B cell (primary cell): ENCODE data around the gene HSPBP1. TPM values are rescaled to one million over a fixed set of nuclear protein-coding genes. Genes with fewer than 3 reads are reported as not detected.

Experiments used
- ATAC-seq: fragments of 200-7000 bp; cut with Tn5 transposase; one replicate; pipeline ENCODE4 v1.10.0; 2021; ENCODE audit warnings: low read depth, mild to moderate bottlenecking, moderate number of reproducible peaks, moderate library complexity
- CTCF ChIA-PET: fragments of 350-600 bp; sonication (Branson Sonifier 250); formaldehyde crosslinking; loops from one replicate; lab custom pipeline; 2021; ENCODE audit warnings: antibody characterized with exemption, inconsistent platforms; lab: Charles Lee
- POLR2A ChIA-PET: fragments of 350-600 bp; sonication (Branson Sonifier 250); formaldehyde crosslinking; loops from one replicate; lab custom pipeline; 2021; ENCODE audit warnings: antibody characterized with exemption; lab: Charles Lee
- DNase-seq: peaks from one replicate; pipeline ENCODE4 v3.0.0; 2013
- H2AFZ ChIP-seq: 2 replicates; pipeline ENCODE4 v1.6.1; 2012; ENCODE audit warnings: mild to moderate bottlenecking, low read depth, low read length; ENCODE audit not compliant: insufficient read depth, poor library complexity, severe bottlenecking
- H3K27ac ChIP-seq, 2 donors: 1 replicate in 1 of 2; 2 replicates in 1 of 2; pipeline ENCODE4 v1.5.1; 2012 to 2013; ENCODE audit warnings: low read length in 2 of 2, mild to moderate bottlenecking in 2 of 2, moderate library complexity in 1 of 2
- H3K27me3 ChIP-seq, 4 experiments: fragments of 200-600 bp in 1 of 4; sonication (generic) in 1 of 4; replicated peaks in 1 of 4; 1 replicate in 2 of 4; 2 replicates in 2 of 4; pipeline versions ENCODE4 v1.6.1 to v1.7.0; 2013 to 2016; ENCODE audit warnings: low read length in 3 of 4, mild to moderate bottlenecking in 2 of 4, mixed read lengths in 1 of 4, moderate library complexity in 1 of 4; ENCODE audit not compliant: insufficient read depth in 4 of 4, control insufficient read depth in 3 of 4; ENCODE audit errors: control extremely low read depth in 1 of 4
- H3K36me3 ChIP-seq, 2 experiments: replicated peaks in 1 of 2; 1 replicate in 1 of 2; 2 replicates in 1 of 2; pipeline versions ENCODE4 v1.6.1 to v1.7.1; 2013; ENCODE audit warnings: low read length in 1 of 2; ENCODE audit not compliant: insufficient read depth in 2 of 2, control insufficient read depth in 1 of 2; ENCODE audit errors: control extremely low read depth in 1 of 2, extremely low read depth in 1 of 2
- H3K4me1 ChIP-seq, 2 donors: fragments of 200-600 bp in 1 of 2; sonication (generic) in 1 of 2; 1 replicate in 1 of 2; 2 replicates in 1 of 2; pipeline versions ENCODE4 v1.5.1 to v1.6.1; 2013 to 2017; ENCODE audit warnings: low read length in 2 of 2; ENCODE audit not compliant: control insufficient read depth in 2 of 2, insufficient read depth in 2 of 2
- H3K4me2 ChIP-seq: replicated peaks from 2 replicates; pipeline ENCODE3; 2012; ENCODE audit warnings: mild to moderate bottlenecking, low read depth, low read length; ENCODE audit not compliant: poor library complexity, severe bottlenecking
- H3K4me3 ChIP-seq, 5 experiments: fragments of 200-600 bp in 1 of 5; sonication (generic) in 1 of 5; 1 replicate in 3 of 5; 2 replicates in 2 of 5; pipeline versions ENCODE4 v1.5.1 to v1.7.0; 2011 to 2016; ENCODE audit warnings: low read length in 4 of 5, mild to moderate bottlenecking in 4 of 5, low read depth in 2 of 5, control low read depth in 1 of 5, moderate library complexity in 1 of 5; ENCODE audit not compliant: insufficient read depth in 1 of 5; ENCODE audit errors: control extremely low read depth in 1 of 5, extremely low read depth in 1 of 5
- H3K79me2 ChIP-seq: fragments of 200-600 bp; sonication (generic); one replicate; pipeline ENCODE4 v1.6.0; 2016; ENCODE audit warnings: low read length; ENCODE audit not compliant: control insufficient read depth, insufficient read depth
- H3K9ac ChIP-seq: fragments of 200-600 bp; sonication (generic); 2 replicates; pipeline ENCODE4 v1.6.1; 2017; ENCODE audit warnings: mild to moderate bottlenecking, low read length, moderate library complexity
- H3K9me3 ChIP-seq, 3 donors: one replicate each; pipeline versions ENCODE4 v1.6.1 to v1.7.1; 2013; ENCODE audit warnings: low read length in 2 of 3; ENCODE audit not compliant: control insufficient read depth in 2 of 3, insufficient read depth in 1 of 3; ENCODE audit errors: control extremely low read depth in 1 of 3
- H4K20me1 ChIP-seq: 2 replicates; pipeline ENCODE4 v1.6.0; 2012; ENCODE audit warnings: mild to moderate bottlenecking, low read length; ENCODE audit not compliant: insufficient read depth, control insufficient read depth, poor library complexity, severe bottlenecking
- H3K27ac Mint-ChIP-seq: one replicate; pipeline ENCODE4 v1.8.0; 2021; ENCODE audit warnings: mixed read lengths
- H3K27me3 Mint-ChIP-seq: one replicate; pipeline ENCODE4 v1.8.0; 2021; ENCODE audit warnings: mixed read lengths
- H3K4me1 Mint-ChIP-seq: one replicate; pipeline ENCODE4 v1.8.0; 2021; ENCODE audit warnings: mixed read lengths
- H3K4me3 Mint-ChIP-seq: one replicate; pipeline ENCODE4 v1.8.0; 2021; ENCODE audit warnings: mixed read lengths
- H3K9me3 Mint-ChIP-seq: one replicate; pipeline ENCODE4 v1.8.0; 2022; ENCODE audit warnings: mixed read lengths; ENCODE audit not compliant: insufficient read depth
- CTCF ChIP-seq: fragments of 200-600 bp; IDR thresholded peaks from one replicate; pipeline ENCODE4 v1.8.0; 2022; ENCODE audit warnings: antibody characterized with exemption, mild to moderate bottlenecking
- EZH2 ChIP-seq: IDR thresholded peaks from 2 replicates; pipeline ENCODE4 v1.6.1; 2012; ENCODE audit warnings: borderline replicate concordance, low read depth, mild to moderate bottlenecking, moderate library complexity, low read length; ENCODE audit not compliant: insufficient read depth, poor library complexity, severe bottlenecking
- WGBS: methylation state at CpG from one replicate; pipeline ENCODE4 v1.1.5; 2013; ENCODE audit warnings: missing lambda C conversion rate; ENCODE audit not compliant: insufficient coverage; 5-methylcytosine and 5-hydroxymethylcytosine counted together
- intact Hi-C: fragments of 100-400 bp; cut with micrococcal nuclease; formaldehyde crosslinking; loops from one replicate; pipeline ENCODE4 v1.10.0; 2022
- polyA plus RNA-seq: library from polyadenylated mRNA; depleted of rRNA; stranded (reverse); fragments of >200 nt; gene quantifications from 2 replicates; pipeline ENCODE4 v1.2.3, GENCODE V29; 2012
- total RNA-seq, 2 donors: library from RNA; stranded (reverse); fragments of 120-200 nt in 1 of 2; gene quantifications; 1 replicate in 1 of 2; 2 replicates in 1 of 2; pipeline versions ENCODE4 v1.2.3 to v1.2.4, GENCODE V29; 2013 to 2022

The HSPBP1 gene
- total and polyA plus RNA-seq, 2 donors (not counting 1 experiment from before 2014, with no cell fraction given) = 15.6 to 19.0 TPM

- no peak overlapping the region for H3K27ac Mint-ChIP-seq
- peaks cover 0 to 73% of the 10 kb centered on the region in 2 experiments for H3K36me3 ChIP-seq
- TF ChIP-seq EZH2 (no peak), CTCF (no peak)
- H3K4me3 ChIP-seq = no peak overlapping the region
- H3K4me2 ChIP-seq = peak overlapping the region; percentile 31
- peak overlapping the region in 1 of 2 donors; percentile 45 for H3K27ac ChIP-seq
- no peak overlapping the region for H2AFZ ChIP-seq
- H3K4me1 ChIP-seq = peaks cover 45 to 51% of the 10 kb centered on the region in 2 donors
- intact Hi-C loops = no loop called here
- H3K79me2 ChIP-seq = peaks cover 100% of the 10 kb centered on the region
- no peaks in the 10 kb centered on the region for H3K27me3 Mint-ChIP-seq
- DNase-seq (no peak), ATAC-seq (no peak)
- WGBS = 92% methylated on average over 40 of the region's 40 CpGs
- H3K9me3 ChIP-seq = no peaks in the 10 kb centered on the region
- no peaks in the 10 kb centered on the region for H3K9me3 Mint-ChIP-seq
- ChIA-PET POLR2A (no interaction called here), CTCF (interaction anchor here (0.7 to 1.1 kb wide), 4 partner anchors 13 to 106 kb away, joined by 3 to 4 read pairs (median 3); no protein-coding TSS in a partner anchor)
- H3K4me1 Mint-ChIP-seq = peaks cover 42% of the 10 kb centered on the region
- H3K9ac ChIP-seq = no peak overlapping the region
- peaks cover 100% of the 10 kb centered on the region for H4K20me1 ChIP-seq
- no peak overlapping the region for H3K4me3 Mint-ChIP-seq
- no peaks in the 10 kb centered on the region for H3K27me3 ChIP-seq
These were observed 33.2 kb downstream of the HSPBP1 start for GRCh38 chr19:55246462-55247451.
